RPMI7951 (cell line): ENCODE results near the gene DYSF. TPM values are rescaled to one million over a fixed set of nuclear protein-coding genes. Genes with fewer than 3 reads are reported as not detected.

ENCODE experiments used
- DNase-seq: peaks from one replicate; pipeline ENCODE4 v3.0.0-alpha.2; 2012; ENCODE audit warnings: low read depth
- total RNA-seq: library from RNA; depleted of rRNA; stranded (reverse); fragments of >200 nt; shearing (Covaris generic); gene quantifications from 2 replicates; pipeline ENCODE4 v1.2.3, GENCODE V29; 2014

Gene DYSF
- total RNA-seq, 1 experiment from 2014 or later = 1.2 TPM

GRCh38 chr2:71602581-71602980 lies 149.2 kb downstream of the DYSF start:
- no peak for DNase-seq

- DNase-seq = peak; percentile 61
Measured at GRCh38 chr2:71603311-71603811, 150.0 kb downstream of the DYSF start.

DNA sequence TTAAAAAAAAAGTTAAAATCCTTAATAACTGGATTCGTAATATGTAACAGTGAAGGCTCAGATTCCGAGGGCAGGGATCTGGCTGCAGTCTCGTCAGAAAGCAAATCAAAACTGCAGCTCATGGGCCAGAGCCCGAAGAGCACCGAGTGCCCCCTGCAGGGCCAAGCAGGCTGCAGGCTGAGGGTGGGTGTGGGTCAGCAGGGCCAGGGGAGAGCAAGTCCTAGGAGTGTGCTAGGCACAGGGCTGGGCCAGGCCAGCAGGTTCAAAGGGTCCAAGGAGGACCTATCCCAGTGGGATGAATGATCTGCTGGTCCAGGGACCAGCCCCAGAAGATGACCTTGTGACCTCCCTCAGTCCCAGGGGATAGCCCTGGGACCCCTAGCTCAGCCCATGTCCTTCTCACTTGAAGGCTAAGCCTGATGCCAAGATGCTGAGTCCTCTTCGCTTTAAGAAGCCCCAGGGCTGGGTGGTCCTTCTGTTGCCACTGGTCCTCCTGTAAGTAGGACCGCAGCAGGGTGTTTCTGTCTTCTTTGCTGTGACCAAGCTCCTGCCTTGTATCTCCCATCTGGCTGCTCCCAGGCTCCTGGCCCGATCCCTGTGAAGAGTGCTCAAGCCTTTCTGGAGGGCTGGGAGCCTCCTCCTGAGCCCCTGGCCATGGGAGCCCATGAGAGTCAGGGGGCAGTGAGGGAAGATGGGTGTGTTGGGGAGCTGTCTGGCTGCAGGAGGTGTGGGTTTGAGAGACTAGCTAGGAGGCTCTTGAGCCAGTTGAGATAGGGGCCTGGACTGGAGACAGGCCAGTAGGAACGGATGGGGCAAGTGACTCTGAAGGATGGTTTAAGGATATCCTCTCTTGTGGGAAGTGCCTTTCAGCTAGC lies 150.7 kb downstream of the DYSF start:
- DNase-seq = no peak

GRCh38 chr2:71604726-71605120 lies 151.4 kb downstream of the DYSF start:
- no peak for DNase-seq

- DNase-seq = no peak
Measured at GRCh38 chr2:71605173-71605641, 151.8 kb downstream of the DYSF start.

DNA sequence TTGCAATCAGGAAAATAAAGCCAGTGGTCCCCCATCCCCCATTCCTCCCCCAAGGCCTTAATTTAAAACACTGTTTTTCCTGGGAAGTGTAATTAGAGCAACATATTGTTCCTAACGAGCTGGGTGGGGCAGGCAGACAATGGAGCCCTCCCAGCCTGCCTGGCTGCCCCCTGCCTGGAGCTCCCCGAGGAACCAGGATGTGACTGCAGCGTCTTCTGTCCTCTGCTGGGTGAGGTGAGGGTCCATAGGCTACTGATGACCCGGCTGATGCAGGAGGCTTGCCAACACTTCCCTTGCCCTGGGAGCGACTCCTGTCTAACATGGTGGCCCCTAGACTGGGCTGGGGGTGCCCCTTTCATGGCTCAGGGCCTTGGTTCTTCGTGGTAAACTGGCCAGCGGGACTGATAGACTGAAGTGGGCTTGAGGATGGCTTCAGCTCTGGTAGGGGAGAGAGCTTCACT lies 152.4 kb downstream of the DYSF start:
- DNase-seq = no peak

GRCh38 chr2:71606244-71606643 lies 152.9 kb downstream of the DYSF start:
- DNase-seq = no peak

GRCh38 chr2:71607151-71607889 lies 154.0 kb downstream of the DYSF start:
- DNase-seq = no peak

GRCh38 chr2:71608034-71608433 lies 154.7 kb downstream of the DYSF start:
- DNase-seq = no peak

DNA sequence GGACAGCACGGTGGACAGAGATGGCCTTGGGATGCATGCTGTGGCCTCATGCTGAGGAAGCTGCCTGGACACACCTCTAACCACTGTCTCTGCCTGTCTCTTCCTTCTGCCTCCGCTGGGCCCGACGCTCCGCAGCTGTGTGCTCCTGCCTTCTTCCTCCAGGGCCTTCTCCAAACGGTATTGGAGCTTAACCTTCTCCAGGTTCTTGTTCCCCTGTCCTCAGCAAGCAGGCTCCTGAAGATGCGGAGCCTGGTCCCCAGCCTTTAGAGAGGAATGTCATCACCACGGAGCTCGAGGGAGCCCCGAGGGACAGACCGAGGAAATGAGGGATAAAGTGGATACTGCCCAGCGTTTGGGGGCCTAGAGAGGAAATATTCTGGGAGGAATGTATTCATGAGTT lies 155.1 kb downstream of the DYSF start:
- DNase-seq = no peak

DNA sequence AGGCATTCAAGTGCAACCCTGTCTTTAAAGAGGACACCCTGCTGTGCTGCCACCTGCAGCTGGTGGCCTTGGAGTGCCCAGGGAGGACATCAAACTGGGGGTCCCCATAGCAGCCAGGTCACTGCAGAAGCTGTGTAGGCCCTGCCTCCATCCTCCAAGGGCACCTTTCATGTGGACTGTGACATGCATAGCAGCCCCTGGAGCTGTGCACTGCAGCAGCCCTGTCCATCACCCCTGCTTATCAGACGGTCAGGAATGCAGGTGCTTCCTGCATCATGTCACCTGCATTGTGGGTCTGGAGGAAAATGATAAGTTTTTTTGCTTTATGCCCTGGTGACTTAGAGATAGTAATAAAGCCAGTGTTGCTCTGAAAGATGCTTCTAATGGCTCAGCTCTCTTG lies 155.7 kb downstream of the DYSF start:
- no peak for DNase-seq

DNA sequence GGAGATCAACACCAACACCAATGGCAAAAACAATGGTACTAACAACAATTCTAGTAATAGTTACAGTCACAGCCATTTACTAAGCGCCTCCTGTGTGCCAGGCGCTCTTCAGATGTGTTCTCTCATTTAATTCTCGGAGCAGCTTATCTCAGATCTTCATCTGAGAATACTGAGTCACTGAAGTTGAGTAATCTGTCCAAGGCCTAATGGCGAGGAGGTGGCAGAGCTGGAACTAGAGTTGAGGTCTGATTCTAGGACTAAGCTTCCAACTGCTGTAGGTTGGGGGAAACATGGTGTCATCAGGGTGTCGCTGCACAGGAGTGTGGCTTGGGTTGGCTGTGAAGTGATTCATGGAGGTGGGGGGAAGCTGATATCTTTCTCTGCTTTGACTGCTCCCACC lies 156.1 kb downstream of the DYSF start:
- peak; percentile 84 for DNase-seq

- DNase-seq = peak; percentile 65
Measured at GRCh38 chr2:71609958-71610357, 156.6 kb downstream of the DYSF start.

DNA sequence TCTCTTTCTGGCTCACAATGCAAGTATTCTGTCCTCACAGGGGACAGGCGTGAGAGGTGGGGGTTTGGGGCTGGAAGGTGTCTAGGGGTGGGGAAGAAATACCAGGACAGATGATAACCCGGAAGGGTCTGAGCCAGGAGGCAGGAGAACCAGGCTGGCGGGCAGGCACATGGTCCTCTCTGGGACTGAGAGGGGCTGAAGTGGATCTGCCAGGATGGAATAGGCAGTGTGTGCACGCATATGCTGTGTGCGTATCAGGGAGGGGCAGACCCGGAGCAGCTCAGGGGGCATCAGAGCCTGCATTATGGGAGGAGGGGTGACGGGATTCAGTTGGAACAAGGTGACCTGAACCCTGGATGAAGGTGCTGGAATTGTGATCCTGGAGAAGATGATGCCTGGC lies 157.3 kb downstream of the DYSF start:
- DNase-seq = no peak

DNA sequence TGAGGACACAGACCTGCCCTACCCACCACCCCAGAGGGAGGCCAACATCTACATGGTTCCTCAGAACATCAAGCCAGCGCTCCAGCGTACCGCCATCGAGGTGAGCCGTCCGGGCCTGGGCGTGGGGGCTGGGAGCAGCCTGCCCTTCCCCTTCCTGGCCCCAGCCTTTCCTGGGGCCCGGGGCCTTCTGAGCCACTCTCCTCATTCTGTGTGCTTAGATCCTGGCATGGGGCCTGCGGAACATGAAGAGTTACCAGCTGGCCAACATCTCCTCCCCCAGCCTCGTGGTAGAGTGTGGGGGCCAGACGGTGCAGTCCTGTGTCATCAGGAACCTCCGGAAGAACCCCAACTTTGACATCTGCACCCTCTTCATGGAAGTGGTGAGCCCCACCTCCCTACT lies 157.9 kb downstream of the DYSF start:
- DNase-seq = no peak

DNA sequence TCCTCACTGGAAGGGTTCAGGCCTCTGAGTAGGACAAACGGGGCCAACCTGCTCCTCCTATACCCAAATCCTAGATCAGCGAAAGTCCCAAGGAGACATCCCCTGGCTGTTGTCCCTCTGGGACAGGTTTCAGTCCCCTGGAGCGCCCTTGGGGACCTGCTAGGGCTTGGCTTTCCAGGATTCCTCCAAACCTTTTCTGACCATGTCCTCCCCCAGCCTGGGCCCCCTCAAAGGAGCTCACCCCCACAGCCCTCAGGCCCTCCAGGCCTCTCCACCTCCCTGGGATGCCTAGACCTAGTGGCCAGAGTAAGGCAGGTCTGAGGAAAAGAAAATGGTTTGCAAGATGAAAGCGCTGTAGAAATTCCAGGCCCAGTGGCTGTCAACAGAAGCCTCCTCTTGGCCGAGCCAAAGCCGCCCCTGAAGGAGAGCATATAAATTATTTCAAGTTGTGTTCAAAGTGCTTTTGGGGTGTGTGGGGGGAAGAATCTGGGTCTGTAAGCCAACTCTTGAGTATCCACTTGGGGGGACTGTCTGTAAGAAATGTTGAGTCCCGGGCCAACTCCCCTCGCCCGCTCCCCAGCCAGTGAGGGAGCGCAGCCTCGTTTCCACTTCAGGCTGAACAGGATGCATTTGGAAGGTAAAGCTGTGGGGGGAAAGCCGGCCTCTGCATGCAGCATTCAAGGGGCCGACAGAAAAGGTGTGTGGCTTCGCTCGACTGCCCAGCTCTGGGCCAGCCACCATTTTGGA lies 158.6 kb downstream of the DYSF start:
- DNase-seq = no peak

DNA sequence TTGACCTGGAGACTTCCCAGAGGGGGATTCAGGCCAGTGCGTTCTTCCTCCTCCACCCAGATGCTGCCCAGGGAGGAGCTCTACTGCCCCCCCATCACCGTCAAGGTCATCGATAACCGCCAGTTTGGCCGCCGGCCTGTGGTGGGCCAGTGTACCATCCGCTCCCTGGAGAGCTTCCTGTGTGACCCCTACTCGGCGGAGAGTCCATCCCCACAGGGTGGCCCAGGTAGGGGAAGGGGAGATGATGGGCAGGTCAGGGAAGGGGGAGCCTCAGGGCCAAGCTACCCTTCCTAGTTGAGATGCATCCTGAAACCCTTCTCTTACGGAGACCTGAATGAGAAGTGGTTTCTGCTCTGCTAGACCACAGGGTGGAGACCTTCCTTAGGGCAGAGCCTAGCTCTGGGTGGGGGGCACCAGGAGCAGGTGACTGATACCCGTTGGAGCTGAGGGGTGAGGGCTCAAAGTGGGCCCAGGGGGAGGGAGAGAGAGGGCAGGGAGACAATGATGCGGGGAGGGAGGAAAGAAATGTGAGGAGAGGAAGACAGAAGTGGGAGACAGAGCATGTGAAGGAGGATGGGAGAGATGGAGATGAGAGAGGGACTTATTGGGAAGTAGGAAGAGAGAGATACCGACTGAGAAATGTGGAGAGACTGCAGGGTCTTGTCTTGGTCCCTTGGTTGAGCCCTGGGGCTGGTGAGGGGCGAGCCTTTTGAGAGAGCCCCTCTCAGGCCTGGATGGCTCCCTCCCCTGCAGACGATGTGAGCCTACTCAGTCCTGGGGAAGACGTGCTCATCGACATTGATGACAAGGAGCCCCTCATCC lies 159.4 kb downstream of the DYSF start:
- DNase-seq = no peak

DNA sequence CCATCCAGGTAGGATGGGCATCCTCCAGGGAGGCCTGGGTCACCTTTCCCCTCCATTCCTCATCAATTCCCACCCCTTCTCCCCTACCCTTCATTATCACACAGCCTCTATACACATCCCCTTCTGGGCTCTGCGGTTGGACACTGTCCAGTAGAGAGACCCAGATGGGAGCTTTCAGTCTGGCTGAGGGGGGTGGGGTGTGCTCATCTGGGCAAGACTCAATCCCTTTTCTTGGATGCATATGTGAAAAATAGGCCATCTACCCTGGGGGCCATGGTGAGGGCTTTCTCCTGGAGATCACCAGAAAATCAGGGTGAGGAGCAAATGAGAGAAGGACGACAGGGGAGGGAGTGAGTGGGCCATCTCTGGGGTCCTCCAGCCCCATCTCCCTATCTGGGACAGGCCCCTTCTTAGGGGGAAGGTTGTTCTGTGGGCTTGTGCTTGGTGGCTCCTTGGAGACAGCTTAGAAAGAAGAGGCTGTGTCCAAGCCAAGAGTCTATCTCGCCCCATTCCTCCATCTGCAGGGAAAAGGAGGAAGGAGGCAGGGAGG lies 160.1 kb downstream of the DYSF start:
- no peak for DNase-seq

GRCh38 chr2:71613953-71614925 lies 160.9 kb downstream of the DYSF start:
- no peak for DNase-seq
